Transverse colon (tissue), 4 donors: ENCODE data around the gene SMIM17.

ENCODE experiments used
- CTCF ChIP-seq, 5 experiments: fragments of 200-600 bp in 3 of 5; fragments of 450-650 bp in 2 of 5; sonication (generic) in 3 of 5; IDR thresholded peaks; 1 replicate in 2 of 5; 2 replicates in 3 of 5; pipeline ENCODE4 v1.5.1; 2016 to 2017; ENCODE audit warnings: antibody characterized with exemption in 5 of 5, inconsistent platforms in 3 of 5, mild to moderate bottlenecking in 2 of 5, moderate library complexity in 1 of 5
- EP300 ChIP-seq: sonication (generic); formaldehyde crosslinking; IDR thresholded peaks from one replicate; pipeline ENCODE4 v1.6.1; 2017; ENCODE audit warnings: antibody characterized with exemption, low read depth
- POLR2A ChIP-seq: fragments of 450-650 bp; IDR thresholded peaks from one replicate; pipeline ENCODE4 v1.6.1; 2016; ENCODE audit warnings: antibody characterized with exemption, mild to moderate bottlenecking, moderate library complexity
- POLR2AphosphoS5 ChIP-seq, 3 donors: sonication (generic); formaldehyde crosslinking; IDR thresholded peaks; one replicate each; pipeline ENCODE4 v1.6.1; 2016; ENCODE audit warnings: antibody characterized with exemption in 3 of 3

GRCh38 chr19:56670401-56670960 is 27.5 kb downstream of the SMIM17 start:
- no peak for TF ChIP-seq CTCF (IDR thresholded peaks at IDR 0.05)
- TF ChIP-seq POLR2A: no peak
- TF ChIP-seq EP300: no peak
- TF ChIP-seq POLR2AphosphoS5 (IDR thresholded peaks at IDR 0.05): no peak
